HT-29 (cell line): Measurements from ENCODE around the gene RASSF4. TPM values are rescaled to one million over a fixed set of nuclear protein-coding genes. Genes with fewer than 3 reads are reported as not detected.

Experiments
- DNase-seq: peaks from one replicate; pipeline ENCODE4 v3.0.0-alpha.2; 2015; ENCODE audit warnings: low spot score
- total RNA-seq: library from RNA; depleted of rRNA; stranded (reverse); fragments of >200 nt; shearing (Covaris generic); gene quantifications from 2 replicates; pipeline ENCODE4 v1.2.3, GENCODE V29; 2014

Gene RASSF4
- total RNA-seq, 1 experiment from 2014 or later = 1.2 TPM

DNA sequence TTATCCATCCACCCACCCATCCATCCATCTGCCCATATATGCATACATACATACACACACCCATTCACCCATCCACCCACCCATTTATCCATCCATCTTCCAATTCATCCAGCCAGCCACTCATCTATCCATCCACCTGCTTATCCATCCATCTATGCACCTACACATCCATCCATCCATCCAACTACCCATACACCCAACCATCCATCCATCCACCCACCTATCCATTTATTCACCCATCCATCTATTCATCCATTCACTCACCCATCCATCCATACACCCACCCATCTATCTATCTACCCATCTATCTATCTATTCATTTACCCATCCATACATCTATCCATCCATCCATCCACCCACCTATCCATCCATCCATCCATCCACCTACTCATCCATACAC lies 31.1 kb upstream of the RASSF4 start:
- DNase-seq = no peak

DNA sequence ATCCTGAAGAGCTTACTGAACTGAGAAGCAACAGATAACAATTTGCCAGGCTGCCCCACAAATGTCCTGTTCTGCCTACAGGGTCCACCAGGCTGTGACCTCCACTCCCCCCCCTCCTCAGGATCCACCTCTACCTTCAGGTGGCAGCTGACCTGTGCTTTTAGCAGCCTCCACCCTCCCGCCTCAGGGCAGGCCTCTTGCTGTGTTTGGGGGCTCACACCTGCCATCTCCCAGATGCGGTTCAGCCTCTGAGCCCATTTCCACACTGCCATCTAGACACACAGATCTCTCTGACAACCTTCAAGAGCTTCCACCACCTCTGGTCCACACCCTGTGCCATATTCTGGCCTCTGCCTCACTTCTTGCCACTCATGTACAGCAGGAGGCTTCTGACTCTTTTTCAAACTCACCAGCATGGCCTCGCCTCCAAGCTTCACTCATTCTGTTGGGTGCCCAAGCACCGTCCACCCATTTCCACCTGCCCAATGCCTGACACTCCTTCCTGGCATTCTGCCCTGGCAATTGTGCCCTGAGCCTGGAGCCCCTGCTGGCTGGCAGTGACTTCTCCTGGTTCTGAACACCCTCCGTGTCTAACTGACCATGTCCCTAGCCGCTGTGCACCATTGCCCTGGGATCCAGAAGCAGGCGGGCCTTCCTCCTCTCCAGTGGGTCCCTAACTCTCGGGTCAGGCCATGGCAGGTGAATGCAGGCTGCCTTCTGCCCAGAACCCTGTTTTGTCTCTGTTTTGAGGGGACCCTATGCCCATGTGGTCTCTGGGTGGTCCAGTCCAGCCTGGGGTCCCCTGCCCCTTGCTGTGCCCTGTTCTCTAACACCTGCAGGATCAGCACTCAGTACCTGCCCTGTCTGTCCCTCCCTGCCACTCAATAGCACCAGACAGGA lies 30.0 kb upstream of the RASSF4 start:
- no peak for DNase-seq

DNA sequence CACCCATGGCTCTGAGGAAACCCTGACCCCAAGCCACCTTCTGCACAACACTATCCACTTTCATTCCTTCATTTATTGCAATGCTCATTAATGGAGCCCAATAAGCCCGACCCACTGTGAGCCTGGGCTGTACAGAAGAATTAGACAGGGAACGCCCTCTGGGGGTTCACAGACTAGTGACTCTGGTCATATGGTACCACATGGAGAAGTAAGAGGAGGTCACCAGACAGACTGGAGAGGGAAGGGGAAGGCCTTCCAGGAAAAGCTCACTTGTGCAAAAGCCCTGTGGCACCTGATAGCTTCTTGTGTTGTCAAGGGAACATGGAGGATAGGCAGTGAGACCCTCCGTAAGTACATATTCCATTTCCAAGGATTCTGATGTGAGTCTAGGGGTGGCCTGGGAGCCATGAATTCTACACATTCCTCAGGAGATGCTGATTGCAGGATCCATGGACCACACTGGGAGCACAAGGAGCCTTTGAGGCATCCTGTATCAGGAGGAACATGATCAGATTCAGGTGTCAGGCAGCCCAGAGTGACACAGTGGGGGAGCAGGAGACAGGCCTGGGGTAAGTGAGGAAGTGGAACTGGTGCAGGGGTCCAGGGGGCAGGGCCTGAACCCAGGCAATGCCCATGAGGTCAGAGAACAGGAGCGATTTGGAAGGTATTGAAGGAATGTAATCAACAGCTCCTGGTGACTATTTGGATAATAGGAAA lies 28.5 kb upstream of the RASSF4 start:
- no peak for DNase-seq

DNA sequence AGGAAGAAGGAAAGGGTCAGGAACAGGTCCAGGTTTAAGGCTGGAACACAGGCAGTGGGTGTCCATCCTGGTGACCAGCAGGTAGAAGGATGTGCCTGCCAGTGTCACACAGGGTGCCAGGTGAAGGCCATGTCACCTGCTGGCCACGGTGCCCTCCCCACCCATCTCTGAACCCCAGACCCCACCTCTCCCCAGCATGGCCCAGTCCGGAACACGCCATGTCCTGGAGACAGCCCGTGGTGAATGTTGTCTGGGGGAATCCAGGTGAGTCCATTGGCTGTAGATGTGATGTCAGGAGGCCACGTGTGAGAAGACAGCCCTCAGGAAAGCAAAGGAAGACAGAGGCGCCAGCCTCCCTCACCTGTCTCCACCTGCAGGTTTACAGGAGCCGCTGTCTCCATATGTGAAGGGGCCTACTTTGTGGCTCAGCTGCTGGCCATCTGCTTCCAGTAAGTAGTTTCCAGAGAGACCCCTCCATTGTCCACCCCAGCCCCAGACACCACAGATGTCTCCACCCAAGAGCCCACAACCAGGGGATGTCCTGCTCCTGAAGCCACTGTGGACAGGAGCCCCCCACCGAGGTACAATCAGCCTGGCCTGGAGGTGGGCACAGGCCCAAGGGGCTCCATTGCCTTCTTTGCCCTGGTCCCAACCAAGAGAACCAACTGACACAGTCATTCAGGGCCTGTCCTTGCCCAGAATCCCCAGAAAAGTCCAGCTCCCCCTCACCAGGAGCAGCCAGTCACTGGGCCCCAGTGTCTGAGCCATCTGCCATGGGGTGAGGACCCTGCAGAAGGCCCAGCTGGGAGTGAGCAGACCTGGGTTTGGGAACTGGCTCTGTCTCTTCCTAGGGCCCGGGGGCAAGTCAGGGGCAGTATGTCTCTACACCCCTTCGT lies 27.7 kb upstream of the RASSF4 start:
- DNase-seq = no peak

DNA sequence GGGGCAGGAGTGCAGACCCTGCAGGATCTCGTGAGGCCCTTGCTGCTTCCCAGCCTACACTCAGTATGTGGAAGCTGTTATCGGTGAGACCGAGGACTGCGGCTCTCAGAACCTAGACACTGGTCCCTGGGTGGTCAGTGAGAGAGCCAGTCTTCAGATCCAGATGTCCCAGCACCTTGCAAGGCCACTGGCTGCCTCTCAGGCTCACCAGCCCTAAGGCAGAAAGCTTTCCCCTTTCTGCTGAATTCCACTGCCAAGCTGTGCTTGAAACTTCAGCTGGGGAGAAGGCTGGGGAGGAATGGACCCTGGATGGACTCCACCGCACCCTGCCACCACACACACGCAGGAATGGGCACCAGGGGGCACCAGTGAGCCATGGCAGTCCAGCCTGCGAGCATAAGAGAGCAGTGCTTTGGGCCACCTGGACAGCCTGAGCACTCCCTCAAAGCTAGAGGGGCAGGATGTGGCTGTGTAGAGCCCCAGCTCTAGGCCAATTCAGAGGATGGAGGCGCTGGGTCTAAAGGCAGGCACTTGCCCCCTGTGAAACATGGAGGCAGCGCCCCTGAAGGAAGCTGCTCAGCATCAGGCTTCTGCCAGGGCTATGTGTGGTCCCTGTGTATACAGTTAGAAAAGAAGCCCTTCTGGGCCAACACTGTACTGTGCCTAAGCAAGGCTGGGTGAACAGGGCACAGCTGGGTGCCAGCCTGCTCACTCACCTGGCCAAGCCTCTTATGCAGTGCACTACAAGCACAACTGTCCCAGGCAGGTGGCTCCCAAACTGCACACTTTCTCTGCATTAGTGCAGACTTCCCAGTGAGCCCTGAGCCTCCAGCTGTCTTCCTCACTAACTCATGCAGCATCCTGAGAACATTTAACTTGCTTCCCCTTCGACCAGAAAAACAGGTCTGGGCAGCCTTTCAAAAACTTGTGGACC lies 26.8 kb upstream of the RASSF4 start:
- peak; percentile 90 for DNase-seq

DNA sequence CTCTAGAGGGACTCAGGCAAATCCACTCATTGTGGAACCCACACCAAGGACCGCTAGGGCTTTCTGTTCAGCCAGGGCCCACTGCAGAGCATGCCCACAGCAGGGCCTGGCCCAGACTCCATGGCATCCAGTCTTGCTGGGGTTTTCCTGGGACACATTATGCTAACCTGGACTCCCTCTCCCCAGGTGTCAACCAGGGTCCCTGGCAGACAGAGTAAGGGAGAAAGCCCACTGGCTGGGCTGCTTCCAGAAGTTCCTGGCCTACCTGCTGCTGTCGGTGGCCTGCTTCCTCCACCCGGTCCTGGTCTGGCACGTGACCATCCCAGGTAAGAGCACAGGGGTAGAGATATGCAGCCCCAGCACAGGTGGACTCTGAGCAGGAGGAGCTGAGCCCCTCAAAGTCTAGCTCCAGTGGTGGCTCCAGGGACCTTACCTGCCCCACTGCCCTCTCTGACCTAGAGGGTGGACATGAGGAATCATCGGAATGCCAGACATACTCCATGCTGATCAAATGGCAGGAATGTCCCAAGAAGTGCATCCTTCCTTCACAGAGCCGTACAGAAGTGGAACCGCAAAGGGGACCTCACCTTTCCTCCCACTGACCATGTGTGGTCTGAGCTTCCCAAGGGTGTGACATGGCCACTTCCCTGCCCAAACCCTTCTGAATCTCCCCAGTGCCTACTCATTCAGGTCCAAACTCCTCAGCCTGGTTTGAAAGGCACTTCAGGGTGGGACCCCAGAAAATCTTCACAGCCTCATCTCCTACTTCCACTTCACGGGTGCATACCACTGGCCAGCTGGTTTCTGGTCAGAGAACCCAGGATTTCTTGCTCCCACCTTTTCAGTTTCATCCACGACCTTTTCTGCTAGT lies 25.9 kb upstream of the RASSF4 start:
- no peak for DNase-seq

DNA sequence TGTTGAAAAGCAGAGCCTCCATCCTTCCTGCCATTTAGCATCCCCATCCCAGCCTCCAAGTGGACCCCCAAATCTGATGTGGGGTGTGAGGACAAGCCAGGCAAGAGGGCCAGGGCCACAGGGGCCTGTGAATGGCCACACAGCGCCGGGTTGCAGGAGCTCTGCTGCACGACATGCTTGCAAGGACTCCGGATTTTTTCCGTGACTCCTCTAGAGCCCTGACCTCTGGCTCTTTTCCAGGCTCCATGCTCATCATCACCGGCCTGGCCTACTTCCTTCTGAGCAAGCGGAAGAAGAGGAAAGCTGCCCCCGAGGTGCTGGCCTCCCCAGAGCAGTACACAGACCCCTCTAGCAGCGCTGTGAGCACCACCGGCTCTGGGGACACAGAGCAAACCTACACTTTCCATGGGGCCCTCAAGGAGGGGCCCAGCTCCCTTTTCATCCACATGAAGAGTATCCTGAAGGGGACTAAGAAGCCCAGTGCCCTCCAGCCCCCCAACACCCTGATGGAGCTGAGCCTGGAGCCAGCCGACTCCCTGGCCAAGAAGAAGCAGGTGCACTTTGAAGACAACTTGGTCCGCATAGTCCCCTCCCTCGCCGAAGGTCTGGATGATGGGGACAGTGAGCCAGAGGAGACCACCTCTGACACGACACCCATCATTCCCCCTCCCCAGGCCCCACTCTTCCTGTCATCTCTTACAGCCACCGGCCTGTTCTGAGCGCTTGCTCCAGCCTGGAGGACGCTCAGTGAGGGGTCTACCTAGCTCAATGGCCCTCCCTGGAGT lies 25.0 kb upstream of the RASSF4 start:
- no peak for DNase-seq

DNA sequence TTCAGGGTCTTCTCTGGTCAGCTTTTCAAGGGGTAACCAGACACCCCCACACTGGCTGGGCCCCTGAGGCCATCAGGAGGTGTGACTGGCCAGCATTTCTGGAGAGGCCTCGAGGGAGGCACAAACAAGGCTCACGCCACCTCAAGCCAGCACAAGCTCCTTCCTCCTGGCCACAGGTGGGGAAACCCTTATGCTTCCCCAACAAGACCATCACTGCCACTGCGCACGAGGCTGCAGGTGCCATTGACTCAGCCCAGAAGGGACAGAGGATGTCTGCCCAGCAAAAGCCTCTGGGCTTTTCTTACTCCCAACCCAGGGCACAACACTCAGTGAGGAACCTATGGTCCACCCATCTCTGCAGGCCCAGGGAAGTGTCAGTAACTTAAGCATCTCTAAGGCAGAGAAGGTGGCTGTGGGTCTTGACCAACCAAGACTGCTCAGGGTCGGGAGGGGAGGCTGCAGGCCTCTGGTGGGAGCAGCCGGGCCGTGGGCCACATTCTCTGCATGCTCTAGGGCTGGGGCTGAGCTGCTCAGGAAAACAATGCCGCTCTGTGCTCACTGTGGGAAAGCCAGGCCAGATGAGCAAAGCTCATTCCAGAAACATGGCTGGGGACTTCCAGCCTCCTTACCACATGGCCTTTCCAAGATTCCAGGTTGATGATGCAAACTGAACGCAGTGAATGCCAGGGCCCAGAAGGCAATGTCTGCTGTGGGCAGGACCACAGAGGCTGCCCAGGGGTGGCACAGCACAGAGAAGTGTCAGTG lies 24.2 kb upstream of the RASSF4 start:
- DNase-seq = peak; percentile 31

DNA sequence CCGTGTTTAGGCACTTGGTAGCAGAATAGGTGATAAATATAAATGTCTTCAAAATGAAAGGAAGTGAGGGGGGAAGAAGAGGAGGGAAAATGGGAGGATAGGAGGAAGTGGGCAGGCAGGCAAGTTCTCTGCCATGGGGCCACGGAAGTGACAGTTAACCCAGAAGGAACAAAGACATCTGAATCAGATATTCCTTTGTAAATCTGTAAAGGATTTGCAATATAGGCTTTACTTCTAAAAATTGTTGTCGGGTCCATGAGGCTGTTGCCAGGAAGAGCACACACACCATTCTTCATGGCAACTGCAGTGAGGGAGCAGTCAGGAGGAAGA lies 23.7 kb upstream of the RASSF4 start:
- DNase-seq = no peak

DNA sequence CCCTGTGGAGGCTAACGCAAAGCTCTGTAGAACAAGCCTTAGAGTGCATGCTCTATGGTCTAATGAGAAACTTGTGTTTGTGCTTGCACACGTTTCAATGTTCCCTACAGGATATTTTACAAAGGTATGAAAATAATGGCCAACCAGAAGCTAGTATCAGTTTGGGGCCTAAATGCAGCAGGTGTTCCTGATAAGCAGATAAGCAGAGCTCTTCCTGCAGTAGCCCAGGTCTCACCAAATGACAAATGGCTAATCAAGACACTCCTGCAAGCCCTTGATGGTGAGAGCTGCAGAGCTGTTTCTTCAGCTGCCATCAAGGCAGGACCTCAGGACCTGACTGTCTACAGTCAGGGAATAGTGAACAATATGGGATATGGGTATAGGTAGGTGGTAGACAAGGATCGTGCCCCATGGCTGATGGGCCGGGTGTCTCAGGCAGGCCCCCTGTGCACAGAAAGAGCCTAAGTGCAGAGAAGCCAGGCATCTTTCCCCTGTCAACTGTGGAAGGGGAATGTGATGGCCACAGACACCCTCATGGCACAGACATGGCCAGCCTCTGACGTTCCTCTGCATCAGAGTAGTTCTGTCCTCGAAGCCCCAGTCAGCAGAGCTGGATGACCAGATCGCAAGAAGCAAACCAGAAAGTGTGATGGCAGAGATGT lies 23.2 kb upstream of the RASSF4 start:
- DNase-seq = no peak

DNA sequence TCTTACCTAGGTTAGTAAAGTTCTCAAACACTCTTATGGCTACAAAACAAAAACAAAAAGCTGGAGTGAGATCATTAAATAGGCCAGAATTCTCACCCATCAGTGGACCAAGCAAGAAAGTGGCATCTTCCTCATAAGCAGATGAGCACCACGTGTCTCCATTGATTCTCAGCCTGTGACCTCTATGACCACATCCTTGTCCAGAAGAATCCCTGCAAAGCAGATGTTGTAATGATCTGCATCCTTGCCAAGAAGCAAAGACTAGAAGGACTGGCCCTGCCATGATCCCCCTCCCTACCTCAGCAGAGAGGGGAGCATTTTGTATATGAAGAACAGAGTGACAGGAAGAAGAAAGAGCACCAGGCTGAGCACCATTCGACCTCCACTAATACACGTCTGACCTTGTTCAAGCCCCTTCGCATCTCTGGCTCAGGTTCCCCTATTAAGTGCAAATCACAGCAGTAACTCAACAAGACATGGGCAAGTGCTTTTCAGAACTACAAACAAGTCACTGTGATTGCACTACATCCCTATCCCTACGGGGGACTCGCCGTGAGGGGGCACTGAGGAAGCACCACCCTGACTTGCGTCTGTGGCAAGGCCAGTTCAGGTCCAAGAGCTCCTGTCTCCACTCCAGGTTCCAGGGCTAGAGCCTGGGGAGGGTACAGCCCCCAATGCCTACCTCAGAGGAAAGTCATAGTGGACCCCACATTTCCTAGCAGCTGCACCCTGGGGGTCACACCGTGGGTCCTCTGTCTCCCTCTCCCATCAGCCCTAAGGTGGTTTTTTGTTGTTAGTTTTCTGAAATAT lies 22.2 kb upstream of the RASSF4 start:
- no peak for DNase-seq

DNA sequence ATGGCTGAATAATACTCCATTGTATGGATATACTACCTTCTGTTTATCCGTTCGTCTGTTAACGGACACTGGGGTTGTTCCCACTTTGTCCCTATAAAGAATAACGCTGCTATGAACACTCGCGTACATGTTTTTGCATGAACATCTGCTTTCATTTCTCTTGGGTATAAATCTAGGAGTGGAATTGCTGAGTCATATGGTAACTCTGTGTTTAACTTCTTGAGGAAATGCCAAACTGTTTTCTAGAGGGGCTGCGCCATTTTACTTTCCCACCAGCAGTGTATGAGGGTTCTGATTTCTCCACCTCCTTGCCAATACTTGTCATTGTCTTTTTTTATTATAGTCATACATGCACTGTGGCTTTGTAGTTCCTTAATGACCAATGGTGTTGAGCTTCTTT lies 20.6 kb upstream of the RASSF4 start:
- no peak for DNase-seq

DNA sequence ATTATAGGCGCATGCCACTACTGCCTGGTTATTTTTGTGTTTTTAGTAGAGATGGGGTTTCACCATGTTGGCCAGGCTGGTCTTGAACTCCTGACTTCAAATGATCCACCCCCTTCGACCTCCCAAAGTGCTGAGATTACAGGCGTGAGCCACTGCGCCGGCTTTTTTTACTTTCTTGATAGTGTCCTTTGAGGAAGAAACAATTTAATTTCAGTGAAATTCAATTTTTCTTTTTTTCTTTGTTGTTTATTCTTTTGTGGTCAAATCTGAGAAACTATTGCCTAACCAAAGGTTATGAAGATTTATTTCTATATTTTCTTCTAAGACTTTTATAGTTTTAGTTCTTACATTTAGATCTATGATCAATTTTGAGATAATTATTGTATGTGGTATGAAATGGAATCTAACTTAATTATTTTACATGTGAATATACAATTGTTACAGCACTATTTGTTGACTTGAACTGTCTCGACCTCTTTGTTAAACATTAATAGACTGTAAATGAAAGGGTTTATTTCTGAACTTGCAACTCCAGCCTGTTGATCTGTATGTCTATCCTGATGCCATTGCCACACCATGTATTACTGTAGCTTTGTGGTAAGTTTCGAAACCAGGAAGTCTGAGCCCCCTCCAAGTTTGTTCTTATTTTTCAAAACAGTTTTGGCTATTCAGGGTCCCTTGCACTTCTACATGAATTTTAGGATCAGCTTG lies 19.8 kb upstream of the RASSF4 start:
- DNase-seq = peak; percentile 55

DNA sequence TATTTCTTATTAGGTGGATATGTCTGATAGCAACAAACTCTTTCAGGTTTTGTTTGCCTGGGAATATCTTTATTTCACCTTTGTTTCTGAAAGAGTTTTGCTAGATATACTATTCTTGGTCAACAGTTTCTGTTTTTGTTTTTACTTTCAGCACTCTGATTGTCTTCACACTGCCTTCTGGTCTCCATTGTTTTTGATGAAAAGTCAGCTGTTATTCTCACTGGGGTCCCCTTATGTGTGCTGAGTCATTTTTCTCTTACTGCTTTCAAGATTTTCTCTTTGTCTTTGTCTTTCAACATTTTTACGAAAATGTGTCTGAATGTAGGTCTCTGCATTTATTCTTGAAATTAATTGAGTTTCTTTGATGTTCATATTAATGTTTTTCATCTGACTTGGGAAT lies 15.2 kb upstream of the RASSF4 start:
- DNase-seq = no peak

DNA sequence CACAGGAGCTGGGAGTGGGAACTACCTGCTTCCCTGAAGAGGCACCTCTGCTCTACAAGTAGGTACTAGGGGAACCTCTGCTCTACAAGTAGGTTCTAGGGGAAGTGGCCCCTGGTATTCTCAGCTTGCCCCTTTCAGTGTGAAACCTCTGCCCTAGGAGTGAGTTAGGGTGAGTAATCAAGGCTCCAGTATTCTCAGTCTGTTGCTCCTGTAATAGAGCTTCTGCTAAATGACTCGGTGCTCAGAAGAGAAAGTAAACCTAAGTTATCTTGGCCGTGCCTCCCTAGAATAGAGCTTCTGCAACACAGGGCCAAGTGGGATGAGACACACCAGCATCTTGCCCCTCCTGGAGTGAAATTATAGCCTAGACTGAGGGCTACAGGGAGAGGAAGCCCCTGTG lies 13.4 kb upstream of the RASSF4 start:
- no peak for DNase-seq
